SU-DHL-6 (cell line): ENCODE measurements around the gene PRM1.

Source experiments
- EZH2phosphoT487 ChIP-seq: fragments of 200-600 bp; sonication (generic), shearing (Covaris generic); conservative IDR thresholded peaks from 2 replicates; pipeline ENCODE4 v1.6.1; 2018; ENCODE audit warnings: mild to moderate bottlenecking, antibody characterized with exemption, low read length, moderate library complexity, mixed read lengths
- TF ChIP-seq, protein P1 (sequence below): fragments of 200-600 bp; sonication (generic); IDR thresholded peaks from one replicate; pipeline ENCODE4 v1.5.1; 2017; ENCODE audit warnings: antibody characterized with exemption, mild to moderate bottlenecking, low read length, moderate library complexity; ENCODE audit not compliant: insufficient read depth, poor library complexity, severe bottlenecking

DNA sequence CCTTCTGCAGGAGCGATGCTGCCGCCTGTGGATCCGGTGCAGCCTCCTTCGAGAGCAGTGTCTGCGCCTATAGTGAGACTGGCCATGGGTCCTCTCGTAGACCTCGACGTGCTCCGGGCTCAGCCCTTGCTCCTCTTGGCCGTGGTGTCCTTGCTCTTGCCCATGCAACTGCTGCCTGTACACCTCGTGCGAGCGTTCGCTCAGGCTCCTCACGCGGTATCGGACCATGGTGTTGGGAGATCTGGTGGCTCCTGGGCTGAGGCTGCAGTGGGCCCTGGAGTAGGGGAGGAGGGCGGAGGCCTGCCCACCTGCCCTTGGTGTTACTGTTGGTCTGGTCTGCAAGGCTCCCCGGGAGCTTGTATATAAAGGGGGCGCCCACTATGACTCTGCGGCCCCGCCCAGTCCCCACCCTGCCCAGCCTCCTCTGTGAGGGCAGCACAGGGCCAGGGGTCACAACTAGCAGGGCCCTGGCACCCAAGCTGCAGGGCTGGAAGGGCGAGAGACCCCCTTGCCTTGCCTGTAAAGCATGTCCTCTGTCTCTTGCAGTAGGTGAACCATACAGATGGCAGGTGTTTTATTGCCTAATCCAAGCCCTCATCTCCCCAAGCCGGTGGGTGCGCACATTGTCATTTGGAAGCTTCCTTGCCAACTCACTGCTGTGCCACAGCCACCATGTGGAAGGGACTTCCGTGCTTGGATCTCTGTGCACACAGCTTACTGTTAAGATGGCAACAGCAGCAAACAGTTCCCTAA, 4.8 kb downstream of the PRM1 start, which contains the start of gene PRM2:
- TF ChIP-seq, protein P1, sequence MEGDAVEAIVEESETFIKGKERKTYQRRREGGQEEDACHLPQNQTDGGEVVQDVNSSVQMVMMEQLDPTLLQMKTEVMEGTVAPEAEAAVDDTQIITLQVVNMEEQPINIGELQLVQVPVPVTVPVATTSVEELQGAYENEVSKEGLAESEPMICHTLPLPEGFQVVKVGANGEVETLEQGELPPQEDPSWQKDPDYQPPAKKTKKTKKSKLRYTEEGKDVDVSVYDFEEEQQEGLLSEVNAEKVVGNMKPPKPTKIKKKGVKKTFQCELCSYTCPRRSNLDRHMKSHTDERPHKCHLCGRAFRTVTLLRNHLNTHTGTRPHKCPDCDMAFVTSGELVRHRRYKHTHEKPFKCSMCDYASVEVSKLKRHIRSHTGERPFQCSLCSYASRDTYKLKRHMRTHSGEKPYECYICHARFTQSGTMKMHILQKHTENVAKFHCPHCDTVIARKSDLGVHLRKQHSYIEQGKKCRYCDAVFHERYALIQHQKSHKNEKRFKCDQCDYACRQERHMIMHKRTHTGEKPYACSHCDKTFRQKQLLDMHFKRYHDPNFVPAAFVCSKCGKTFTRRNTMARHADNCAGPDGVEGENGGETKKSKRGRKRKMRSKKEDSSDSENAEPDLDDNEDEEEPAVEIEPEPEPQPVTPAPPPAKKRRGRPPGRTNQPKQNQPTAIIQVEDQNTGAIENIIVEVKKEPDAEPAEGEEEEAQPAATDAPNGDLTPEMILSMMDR, result no peak
- no peak for TF ChIP-seq EZH2phosphoT487
